Epithelial cell of proximal tubule (primary cell): Measurements from ENCODE around the gene SKAP2. TPM values are rescaled to one million over a fixed set of nuclear protein-coding genes. Genes with fewer than 3 reads are reported as not detected.

Experiments used
- DNase-seq: peaks from one replicate; pipeline ENCODE4 v3.0.0-alpha.2; 2011; ENCODE audit warnings: low read depth
- H3K4me3 ChIP-seq: 2 replicates; pipeline ENCODE4 v1.5.1; 2011; ENCODE audit warnings: low read depth, mild to moderate bottlenecking, low read length
- total RNA-seq: library from RNA; depleted of rRNA; stranded (reverse); fragments of >200 nt; gene quantifications from 2 replicates; pipeline ENCODE4 v1.2.3, GENCODE V29; 2015
- TF ChIP-seq, protein P1 (sequence below): conservative IDR thresholded peaks from 2 replicates; pipeline ENCODE4 v1.5.1; 2012; ENCODE audit warnings: low read depth, mild to moderate bottlenecking, low read length

The SKAP2 gene
- total RNA-seq, 1 donor from 2014 or later: 31.5 TPM

DNA sequence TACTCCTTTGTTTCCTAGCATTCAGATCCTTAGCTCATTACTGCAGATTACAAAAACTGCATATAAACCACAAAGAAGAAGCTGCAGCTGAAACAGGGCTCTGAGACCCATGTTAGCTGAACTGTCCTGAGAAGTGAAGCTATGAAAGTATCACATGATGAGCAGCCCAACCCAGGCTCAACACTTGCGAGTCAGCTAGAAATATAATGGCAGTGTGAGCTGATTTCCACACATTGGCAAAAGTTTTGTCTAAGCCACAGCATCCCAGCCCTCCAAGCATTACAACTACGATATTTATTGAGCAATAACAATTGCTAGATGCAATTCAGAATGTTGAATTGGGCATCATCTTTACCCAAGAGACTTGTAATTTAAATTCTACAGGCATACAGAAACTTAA lies 34.5 kb upstream of the SKAP2 start:
- TF ChIP-seq, protein P1, sequence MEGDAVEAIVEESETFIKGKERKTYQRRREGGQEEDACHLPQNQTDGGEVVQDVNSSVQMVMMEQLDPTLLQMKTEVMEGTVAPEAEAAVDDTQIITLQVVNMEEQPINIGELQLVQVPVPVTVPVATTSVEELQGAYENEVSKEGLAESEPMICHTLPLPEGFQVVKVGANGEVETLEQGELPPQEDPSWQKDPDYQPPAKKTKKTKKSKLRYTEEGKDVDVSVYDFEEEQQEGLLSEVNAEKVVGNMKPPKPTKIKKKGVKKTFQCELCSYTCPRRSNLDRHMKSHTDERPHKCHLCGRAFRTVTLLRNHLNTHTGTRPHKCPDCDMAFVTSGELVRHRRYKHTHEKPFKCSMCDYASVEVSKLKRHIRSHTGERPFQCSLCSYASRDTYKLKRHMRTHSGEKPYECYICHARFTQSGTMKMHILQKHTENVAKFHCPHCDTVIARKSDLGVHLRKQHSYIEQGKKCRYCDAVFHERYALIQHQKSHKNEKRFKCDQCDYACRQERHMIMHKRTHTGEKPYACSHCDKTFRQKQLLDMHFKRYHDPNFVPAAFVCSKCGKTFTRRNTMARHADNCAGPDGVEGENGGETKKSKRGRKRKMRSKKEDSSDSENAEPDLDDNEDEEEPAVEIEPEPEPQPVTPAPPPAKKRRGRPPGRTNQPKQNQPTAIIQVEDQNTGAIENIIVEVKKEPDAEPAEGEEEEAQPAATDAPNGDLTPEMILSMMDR: no peak
- no peak for DNase-seq
- no peak overlapping the region for H3K4me3 ChIP-seq

DNA sequence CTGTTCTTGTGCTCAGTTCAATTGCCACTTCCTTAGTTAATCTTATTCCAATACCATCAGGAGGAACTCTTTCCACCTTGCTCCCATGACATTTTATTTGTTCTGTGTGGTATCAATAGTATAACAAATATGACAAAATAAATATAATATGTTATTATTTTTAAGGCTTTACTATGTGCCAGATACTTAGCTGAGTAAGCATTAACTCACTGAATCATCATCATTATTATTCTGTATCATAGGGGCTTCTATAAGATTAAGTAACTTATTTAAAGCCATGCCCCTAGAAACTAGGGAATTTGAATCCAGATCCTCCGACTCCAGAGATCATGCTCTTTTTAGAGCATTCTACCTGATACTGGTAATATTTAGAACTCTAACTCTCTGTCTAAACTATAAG lies 33.5 kb upstream of the SKAP2 start:
- no peak overlapping the region for H3K4me3 ChIP-seq
- no peak for DNase-seq
- TF ChIP-seq, protein P1: no peak

DNA sequence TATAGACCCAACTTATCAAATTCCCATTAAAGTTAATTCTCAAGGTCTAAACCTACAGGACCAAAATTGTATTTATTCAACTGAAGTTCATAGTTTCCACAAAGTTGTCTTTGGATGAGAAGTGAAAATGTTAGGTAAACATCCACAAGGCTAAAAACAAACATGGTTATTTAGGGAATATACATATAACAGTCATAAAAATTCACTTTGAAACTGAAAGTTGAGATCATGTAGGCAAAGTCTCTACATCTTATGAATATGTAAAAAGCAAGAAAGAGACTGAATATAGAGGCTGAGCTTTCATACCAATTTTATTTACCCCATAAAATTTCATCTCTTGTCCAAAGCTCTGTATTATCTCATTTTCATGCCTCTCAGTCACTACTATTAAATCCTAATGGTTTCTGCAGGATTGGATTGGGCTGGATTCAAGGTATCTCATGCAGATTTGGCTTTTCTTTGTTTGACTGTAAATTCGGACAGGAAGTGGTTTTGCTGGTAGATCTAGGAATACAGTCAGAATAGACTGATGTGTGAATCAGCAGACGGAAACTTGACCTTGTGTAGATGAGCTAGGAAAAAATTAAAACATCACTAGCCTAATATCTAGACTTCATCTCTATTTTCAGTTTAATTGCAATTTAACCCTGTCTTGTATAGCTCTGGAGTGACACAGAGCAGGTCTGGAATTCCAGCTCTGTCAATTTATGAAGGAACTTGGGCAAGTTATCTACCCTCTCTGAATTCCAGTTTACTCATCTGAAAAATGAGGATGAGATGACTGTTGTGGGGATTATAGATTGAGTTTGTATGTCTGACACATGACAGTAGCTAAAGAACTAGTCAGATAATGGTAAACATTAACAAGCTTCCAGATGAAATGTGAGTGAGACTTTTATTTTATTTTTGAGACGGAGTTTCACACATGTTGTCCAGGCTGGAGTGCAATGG lies 27.3 kb upstream of the SKAP2 start:
- TF ChIP-seq, protein P1: no peak
- DNase-seq: peak; percentile 32
- H3K4me3 ChIP-seq: no peak overlapping the region

DNA sequence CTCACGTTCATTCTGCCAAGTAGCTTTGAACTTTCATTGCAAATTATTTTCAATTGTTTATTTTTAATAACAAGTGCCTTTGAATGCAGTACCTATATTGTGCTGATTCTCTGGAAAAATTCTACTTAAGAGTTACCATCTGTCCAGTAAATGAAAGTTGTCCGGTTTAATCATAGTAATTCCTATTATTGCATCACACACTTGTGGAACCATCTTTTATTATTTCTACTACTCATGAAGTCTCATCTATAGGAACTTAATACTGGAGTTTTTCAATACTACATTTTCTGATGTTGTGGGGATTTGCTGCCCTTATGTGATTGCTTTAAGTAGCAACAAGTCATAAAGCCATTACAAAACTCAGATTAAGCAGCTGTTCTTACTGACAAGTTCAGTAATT lies 16.5 kb upstream of the SKAP2 start:
- TF ChIP-seq, protein P1: no peak
- H3K4me3 ChIP-seq: no peak overlapping the region
- DNase-seq: no peak

DNA sequence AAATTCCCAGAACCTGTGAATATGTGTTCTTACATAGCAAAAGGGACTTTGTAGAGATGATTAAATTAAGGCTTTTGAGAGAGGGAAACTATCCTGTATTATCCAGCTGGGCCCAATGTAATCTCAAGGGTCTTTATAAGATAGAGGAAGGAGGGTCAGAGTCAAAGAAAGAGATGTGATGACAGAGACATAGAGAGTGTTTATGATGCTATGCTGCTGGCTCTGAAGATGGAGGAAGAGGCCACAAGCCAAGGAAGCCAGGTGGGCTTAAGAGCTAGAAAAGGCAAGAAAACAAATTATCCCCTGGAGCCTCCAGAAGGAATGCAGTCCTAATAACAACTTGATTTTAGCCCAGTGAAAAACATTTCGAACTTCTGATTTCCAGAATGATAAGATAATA lies 15.3 kb upstream of the SKAP2 start:
- no peak overlapping the region for H3K4me3 ChIP-seq
- DNase-seq: no peak
- TF ChIP-seq, protein P1: no peak

DNA sequence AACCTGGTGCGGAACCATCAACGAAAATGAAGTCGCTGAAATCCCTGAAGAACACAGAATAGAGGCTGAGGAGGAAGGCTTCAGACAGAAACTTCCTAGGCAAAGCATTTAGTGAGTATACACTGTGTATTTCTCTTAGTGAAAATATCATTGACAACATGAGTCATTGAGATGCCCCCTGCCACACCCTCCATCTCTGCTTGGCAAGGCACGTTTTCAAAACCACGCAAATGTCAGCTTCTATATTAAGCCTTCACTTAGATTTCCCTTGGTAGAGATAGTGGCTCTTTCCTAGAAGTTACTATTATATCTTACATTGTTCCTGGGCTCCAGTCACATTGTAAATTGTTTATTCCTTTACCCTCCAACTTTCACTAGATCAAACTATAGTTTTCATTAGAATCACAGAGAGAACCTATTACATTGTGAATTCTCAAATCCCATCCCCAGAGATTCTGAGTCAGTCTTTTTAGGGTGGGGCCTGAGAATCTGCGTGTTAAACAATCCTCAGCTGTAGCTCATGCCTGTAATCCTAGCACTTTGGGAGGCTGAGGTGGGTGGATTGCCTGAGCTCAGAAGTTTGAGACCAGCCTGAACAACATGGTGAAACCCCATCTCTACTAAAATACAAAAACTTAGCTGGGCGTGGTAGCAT lies 4.6 kb upstream of the SKAP2 start:
- H3K4me3 ChIP-seq: no peak overlapping the region
- TF ChIP-seq, protein P1: no peak
- DNase-seq: no peak

DNA sequence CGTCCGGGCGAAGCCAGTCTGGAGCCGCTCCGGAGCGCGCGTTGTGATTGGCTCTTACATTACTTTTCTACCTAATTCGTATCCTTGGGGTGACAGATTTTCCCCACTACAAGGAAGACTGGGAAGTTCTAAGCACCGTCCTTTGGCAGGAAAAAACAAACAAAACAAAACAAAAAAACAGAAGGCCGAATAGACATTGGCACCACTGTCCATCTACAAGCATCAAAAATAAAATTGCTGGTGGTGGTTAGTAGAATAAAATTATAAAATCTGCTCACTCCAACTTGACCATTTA lies 651 bp upstream of the SKAP2 start:
- peak overlapping the region; percentile 89 for H3K4me3 ChIP-seq
- TF ChIP-seq, protein P1: no peak

More for the DNA sequence above, 651 bp upstream of the SKAP2 start:
- no peak for DNase-seq
